ENCODE results near the gene LASP1.

DNA sequence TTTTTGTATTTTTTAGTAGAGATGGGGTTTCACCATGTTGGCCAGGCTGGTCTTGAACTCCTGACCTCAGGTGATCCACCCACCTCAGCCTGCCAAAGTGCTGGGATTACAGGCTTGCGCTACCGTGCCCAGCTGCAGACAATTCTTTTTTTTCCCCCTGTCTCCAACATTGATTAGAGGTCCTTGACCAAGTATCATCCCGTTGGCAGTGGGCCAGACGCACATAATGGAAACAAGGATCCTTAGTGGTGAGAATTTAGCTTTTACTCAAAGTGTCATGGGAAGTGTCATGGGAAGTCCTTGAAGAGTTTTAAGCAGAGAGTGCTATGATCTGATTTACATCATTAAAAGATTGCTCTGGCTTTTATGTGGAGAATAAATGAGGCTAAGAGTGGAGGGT is 99.4 kb downstream of the LASP1 start:
- TF ChIP-seq, protein P1, sequence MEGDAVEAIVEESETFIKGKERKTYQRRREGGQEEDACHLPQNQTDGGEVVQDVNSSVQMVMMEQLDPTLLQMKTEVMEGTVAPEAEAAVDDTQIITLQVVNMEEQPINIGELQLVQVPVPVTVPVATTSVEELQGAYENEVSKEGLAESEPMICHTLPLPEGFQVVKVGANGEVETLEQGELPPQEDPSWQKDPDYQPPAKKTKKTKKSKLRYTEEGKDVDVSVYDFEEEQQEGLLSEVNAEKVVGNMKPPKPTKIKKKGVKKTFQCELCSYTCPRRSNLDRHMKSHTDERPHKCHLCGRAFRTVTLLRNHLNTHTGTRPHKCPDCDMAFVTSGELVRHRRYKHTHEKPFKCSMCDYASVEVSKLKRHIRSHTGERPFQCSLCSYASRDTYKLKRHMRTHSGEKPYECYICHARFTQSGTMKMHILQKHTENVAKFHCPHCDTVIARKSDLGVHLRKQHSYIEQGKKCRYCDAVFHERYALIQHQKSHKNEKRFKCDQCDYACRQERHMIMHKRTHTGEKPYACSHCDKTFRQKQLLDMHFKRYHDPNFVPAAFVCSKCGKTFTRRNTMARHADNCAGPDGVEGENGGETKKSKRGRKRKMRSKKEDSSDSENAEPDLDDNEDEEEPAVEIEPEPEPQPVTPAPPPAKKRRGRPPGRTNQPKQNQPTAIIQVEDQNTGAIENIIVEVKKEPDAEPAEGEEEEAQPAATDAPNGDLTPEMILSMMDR (IDR thresholded peaks at IDR 0.05; ENCODE audit: low read depth, low read length) = no peak
- TF ChIP-seq, protein P2, sequence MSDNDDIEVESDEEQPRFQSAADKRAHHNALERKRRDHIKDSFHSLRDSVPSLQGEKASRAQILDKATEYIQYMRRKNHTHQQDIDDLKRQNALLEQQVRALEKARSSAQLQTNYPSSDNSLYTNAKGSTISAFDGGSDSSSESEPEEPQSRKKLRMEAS (IDR thresholded peaks at IDR 0.05; ENCODE audit: low read depth, low read length) = no peak
- TF ChIP-seq POLR2A (IDR thresholded peaks at IDR 0.05; ENCODE audit: extremely low read depth, insufficient read length) = no peak
